ENCODE measurements around the gene SYNDIG1. TPM values are rescaled to one million over a fixed set of nuclear protein-coding genes. Genes with fewer than 3 reads are reported as not detected.

The SYNDIG1 gene
- total RNA-seq, 4 donors from 2014 or later = 0.51 to 3.4 (median 2.8) TPM; not detected in 1

DNA sequence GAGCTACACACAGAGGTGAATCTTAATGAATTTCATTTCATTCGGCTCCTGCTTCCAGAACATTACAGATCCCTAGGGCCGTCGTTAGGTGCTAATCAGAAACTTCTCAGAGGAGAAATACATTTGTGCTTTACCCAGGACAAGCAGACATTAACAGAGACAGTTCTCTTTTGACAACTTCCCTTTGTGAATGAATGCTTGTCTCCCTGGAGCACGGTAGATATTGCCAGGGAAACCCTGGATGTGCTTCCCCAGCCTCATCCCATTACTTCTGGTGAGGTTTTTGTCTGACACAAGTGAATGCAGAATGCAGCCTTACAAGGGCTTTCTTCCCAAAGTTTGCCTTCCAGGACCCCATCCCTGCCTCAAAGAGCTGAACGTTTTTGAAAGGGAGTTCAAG lies 105.4 kb downstream of the SYNDIG1 start:
- Histone ChIP-seq H3K36me3 (no peaks in the 10 kb centered on the region), H3K4me3 (no peak overlapping the region), H3K4me1 (no peaks in the 10 kb centered on the region), H3K27ac (no peak overlapping the region), H3K27me3 (no peaks in the 10 kb centered on the region), H3K9me3 (no peaks in the 10 kb centered on the region)
- TF ChIP-seq, protein P1, sequence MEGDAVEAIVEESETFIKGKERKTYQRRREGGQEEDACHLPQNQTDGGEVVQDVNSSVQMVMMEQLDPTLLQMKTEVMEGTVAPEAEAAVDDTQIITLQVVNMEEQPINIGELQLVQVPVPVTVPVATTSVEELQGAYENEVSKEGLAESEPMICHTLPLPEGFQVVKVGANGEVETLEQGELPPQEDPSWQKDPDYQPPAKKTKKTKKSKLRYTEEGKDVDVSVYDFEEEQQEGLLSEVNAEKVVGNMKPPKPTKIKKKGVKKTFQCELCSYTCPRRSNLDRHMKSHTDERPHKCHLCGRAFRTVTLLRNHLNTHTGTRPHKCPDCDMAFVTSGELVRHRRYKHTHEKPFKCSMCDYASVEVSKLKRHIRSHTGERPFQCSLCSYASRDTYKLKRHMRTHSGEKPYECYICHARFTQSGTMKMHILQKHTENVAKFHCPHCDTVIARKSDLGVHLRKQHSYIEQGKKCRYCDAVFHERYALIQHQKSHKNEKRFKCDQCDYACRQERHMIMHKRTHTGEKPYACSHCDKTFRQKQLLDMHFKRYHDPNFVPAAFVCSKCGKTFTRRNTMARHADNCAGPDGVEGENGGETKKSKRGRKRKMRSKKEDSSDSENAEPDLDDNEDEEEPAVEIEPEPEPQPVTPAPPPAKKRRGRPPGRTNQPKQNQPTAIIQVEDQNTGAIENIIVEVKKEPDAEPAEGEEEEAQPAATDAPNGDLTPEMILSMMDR (IDR thresholded peaks at IDR 0.05) = no peak
- no peak for TF ChIP-seq POLR2A (IDR thresholded peaks at IDR 0.05)
- DNase-seq = no peak
- intact Hi-C loops (cut with DNase I; ENCODE audit: low total_unique reads) = no loop called here

DNA sequence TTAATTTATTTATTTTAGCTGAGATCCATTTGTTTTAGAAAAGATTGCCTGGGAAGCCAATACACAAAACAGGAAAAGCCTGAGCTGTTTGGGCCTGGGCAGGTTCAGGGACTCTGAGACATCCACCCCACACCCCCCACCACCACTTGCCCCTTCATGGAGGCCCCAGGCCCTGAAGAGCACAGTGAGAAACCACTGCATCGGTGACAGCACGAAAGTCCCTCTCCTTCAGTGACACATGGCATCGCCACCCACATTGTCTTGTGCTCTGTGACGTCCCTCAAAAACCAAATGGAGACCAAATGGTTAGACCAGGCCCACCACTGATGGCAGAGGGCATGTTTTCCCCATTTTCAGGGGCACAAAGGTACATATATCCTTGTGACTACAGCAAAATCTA lies 106.4 kb downstream of the SYNDIG1 start:
- no peaks in the 10 kb centered on the region for H3K4me1 ChIP-seq
- no peaks in the 10 kb centered on the region for H3K27me3 ChIP-seq
- no peaks in the 10 kb centered on the region for H3K9me3 ChIP-seq
- H3K4me3 ChIP-seq = no peak overlapping the region
- DNase-seq = no peak
- TF ChIP-seq, protein P1 (IDR thresholded peaks at IDR 0.05) = no peak
- TF ChIP-seq POLR2A (IDR thresholded peaks at IDR 0.05) = no peak
- H3K27ac ChIP-seq = no peak overlapping the region
- intact Hi-C loops (cut with DNase I; ENCODE audit: low total_unique reads) = no loop called here
- no peaks in the 10 kb centered on the region for H3K36me3 ChIP-seq

DNA sequence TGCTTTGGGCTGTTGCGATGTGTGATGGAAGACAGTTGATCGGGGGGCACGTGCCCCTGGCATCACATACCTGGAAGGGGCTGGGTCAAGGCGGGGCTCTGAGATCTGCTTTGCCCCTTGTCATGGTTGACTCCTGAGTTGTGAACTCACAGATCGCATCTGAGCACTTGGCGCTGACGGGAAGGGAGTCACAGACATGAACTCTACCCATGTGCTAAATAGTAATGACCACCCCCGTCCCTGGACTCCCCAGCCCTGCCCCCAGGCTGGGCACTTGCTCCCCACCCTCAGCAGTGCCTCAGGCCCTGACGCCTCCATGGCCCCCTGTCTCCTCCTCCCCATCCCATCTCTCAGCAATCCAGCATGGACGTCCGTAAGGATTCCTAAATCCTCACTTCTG lies 107.0 kb downstream of the SYNDIG1 start:
- intact Hi-C loops (cut with DNase I; ENCODE audit: low total_unique reads) = no loop called here
- no peak for DNase-seq
- H3K9me3 ChIP-seq = no peaks in the 10 kb centered on the region
- H3K4me1 ChIP-seq = no peaks in the 10 kb centered on the region
- H3K36me3 ChIP-seq = no peaks in the 10 kb centered on the region
- no peak overlapping the region for H3K4me3 ChIP-seq
- no peaks in the 10 kb centered on the region for H3K27me3 ChIP-seq
- TF ChIP-seq POLR2A (IDR thresholded peaks at IDR 0.05) = no peak
- TF ChIP-seq, protein P1 (IDR thresholded peaks at IDR 0.05) = no peak
- H3K27ac ChIP-seq = no peak overlapping the region

DNA sequence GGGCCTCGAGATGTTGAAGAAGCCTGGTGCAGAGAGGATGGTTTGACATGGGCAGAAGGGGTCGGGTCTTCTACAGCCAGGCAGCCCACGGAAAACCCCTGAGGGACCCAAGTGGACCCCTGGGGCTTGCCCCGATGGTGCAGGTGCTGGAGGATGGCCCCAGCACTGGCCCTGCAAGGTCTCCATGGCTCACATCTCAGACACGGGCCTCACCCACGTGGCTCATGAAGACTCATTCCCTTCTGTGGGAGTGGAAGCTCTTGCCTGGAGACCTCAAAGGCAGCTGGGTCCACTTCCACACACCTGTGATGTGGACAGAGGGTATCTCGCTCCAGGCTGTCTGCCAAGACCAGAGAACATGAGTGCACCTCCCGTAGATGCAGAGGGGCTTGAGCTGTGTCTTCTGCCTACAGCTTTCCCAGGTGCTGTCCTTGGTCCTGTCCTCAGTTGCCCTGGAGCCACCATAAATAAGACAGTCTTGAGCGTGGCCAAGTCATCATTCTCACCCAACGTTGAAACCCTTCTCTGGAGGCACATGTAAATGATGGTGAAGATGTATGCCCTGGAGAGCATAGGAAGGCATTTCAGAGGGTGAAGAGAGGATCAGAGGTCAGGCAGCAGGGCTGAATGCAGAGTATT lies 108.0 kb downstream of the SYNDIG1 start:
- no peak for TF ChIP-seq POLR2A (IDR thresholded peaks at IDR 0.05)
- TF ChIP-seq, protein P1 (IDR thresholded peaks at IDR 0.05) = no peak
- no peak overlapping the region for H3K27ac ChIP-seq
- no peaks in the 10 kb centered on the region for H3K9me3 ChIP-seq
- H3K4me3 ChIP-seq = no peak overlapping the region
- H3K27me3 ChIP-seq = no peaks in the 10 kb centered on the region
- no peak for DNase-seq
- H3K36me3 ChIP-seq = no peaks in the 10 kb centered on the region
- intact Hi-C loops (cut with DNase I; ENCODE audit: low total_unique reads) = no loop called here
- no peaks in the 10 kb centered on the region for H3K4me1 ChIP-seq

DNA sequence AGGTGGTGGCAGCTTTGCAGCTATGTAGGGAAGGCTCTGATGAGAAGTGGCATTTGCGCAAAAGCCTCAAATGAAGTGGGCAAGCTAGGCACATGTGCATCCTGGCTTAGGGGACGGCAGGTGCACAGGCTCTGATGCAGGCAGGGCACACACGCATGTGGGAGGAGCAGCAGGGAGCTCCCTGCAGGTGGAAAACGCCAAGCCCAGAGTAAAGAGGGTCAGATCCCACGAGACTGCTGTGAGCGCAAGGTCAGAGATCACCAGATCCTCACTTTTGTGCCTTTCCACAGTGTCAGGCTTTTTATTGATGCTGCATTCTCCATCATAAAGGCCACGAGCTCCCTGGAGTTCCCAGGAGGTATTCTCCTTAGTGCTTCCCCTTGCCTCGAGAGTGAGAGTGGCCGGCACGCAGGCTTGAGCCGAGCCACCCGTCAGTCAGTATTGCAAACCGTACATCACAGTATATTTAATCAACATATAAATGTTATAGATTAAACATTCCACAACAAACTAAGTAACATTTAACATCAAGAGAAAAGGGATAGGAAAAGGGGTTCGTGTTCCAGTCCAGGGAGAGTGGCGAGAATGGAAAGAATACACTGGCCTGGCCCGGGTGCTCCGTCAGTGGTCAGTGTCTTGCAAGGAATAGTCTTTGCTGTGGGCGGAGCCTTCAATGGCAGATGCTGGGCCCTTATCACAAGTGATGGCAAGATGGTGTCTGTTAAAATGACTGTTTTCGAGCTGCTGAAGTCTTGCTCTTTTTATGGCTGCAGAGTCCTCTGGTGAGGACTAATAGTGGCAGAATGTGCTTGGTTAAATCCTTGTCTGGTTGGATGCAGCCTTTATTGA lies 109.4 kb downstream of the SYNDIG1 start:
- H3K4me3 ChIP-seq = no peak overlapping the region
- DNase-seq = no peak
- H3K27me3 ChIP-seq = no peaks in the 10 kb centered on the region
- intact Hi-C loops (cut with DNase I; ENCODE audit: low total_unique reads) = no loop called here
- no peak overlapping the region for H3K27ac ChIP-seq
- H3K36me3 ChIP-seq = no peaks in the 10 kb centered on the region
- no peaks in the 10 kb centered on the region for H3K9me3 ChIP-seq
- no peaks in the 10 kb centered on the region for H3K4me1 ChIP-seq
- no peak for TF ChIP-seq POLR2A (IDR thresholded peaks at IDR 0.05)
- TF ChIP-seq, protein P1 (IDR thresholded peaks at IDR 0.05) = no peak

All from uterus (tissue), 4 donors.